ENCODE results near the gene GRAMD4.

GRAMD4 gene

GRCh38 chr22:46699091-46699490 is 78.9 kb downstream of the GRAMD4 start:
- in situ Hi-C loops (cut with HindIII; ENCODE audit: low pct_ligation_motif_present, low sequenced_read_pairs), result no loop called here
- no peak overlapping the region for H3K27ac ChIP-seq
- peaks cover 68% of the 10 kb centered on the region for H3K36me3 ChIP-seq (replicated peaks)
- H3K27me3 ChIP-seq (replicated peaks), result no peaks in the 10 kb centered on the region
- H3K4me3 ChIP-seq (ENCODE audit: low read depth, low read length), result no peak overlapping the region
- TF ChIP-seq CTCF (IDR thresholded peaks at IDR 0.05; ENCODE audit: low read depth, low read length, missing control alignments), result no peak
- no peak for DNase-seq

GRCh38 chr22:46701262-46701661 is 81.1 kb downstream of the GRAMD4 start:
- H3K36me3 ChIP-seq (replicated peaks), result peaks cover 55% of the 10 kb centered on the region

GRCh38 chr22:46703171-46703995 is 83.2 kb downstream of the GRAMD4 start:
- Histone ChIP-seq H3K4me3 (ENCODE audit: low read depth, low read length) (no peak overlapping the region), H3K36me3 (replicated peaks) (peaks cover 52% of the 10 kb centered on the region), H3K27ac (no peak overlapping the region), H3K27me3 (replicated peaks) (no peaks in the 10 kb centered on the region)
- in situ Hi-C loops (cut with HindIII; ENCODE audit: low pct_ligation_motif_present, low sequenced_read_pairs), result no loop called here
- TF ChIP-seq CTCF (IDR thresholded peaks at IDR 0.05; ENCODE audit: low read depth, low read length, missing control alignments), result no peak
- DNase-seq, result no peak

More at GRCh38 chr22:46701262-46701661, 81.1 kb downstream of the GRAMD4 start:
- H3K4me3 ChIP-seq (ENCODE audit: low read depth, low read length), result no peak overlapping the region
- DNase-seq, result no peak
- H3K27me3 ChIP-seq (replicated peaks), result no peaks in the 10 kb centered on the region
- in situ Hi-C loops (cut with HindIII; ENCODE audit: low pct_ligation_motif_present, low sequenced_read_pairs), result no loop called here
- TF ChIP-seq CTCF (IDR thresholded peaks at IDR 0.05; ENCODE audit: low read depth, low read length, missing control alignments), result no peak
- no peak overlapping the region for H3K27ac ChIP-seq

GRCh38 chr22:46703996-46704370 is 83.8 kb downstream of the GRAMD4 start:
- no peak for DNase-seq
- H3K27me3 ChIP-seq (replicated peaks), result no peaks in the 10 kb centered on the region
- peaks cover 54% of the 10 kb centered on the region for H3K36me3 ChIP-seq (replicated peaks)
- H3K4me3 ChIP-seq (ENCODE audit: low read depth, low read length), result no peak overlapping the region
- H3K27ac ChIP-seq, result no peak overlapping the region
- in situ Hi-C loops (cut with HindIII; ENCODE audit: low pct_ligation_motif_present, low sequenced_read_pairs), result no loop called here
- TF ChIP-seq CTCF (IDR thresholded peaks at IDR 0.05; ENCODE audit: low read depth, low read length, missing control alignments), result no peak

- Histone ChIP-seq H3K36me3 (replicated peaks) (peaks cover 46% of the 10 kb centered on the region), H3K27ac (no peak overlapping the region), H3K27me3 (replicated peaks) (no peaks in the 10 kb centered on the region), H3K4me3 (ENCODE audit: low read depth, low read length) (no peak overlapping the region)
- TF ChIP-seq CTCF (IDR thresholded peaks at IDR 0.05; ENCODE audit: low read depth, low read length, missing control alignments), result no peak
- DNase-seq, result no peak
- in situ Hi-C loops (cut with HindIII; ENCODE audit: low pct_ligation_motif_present, low sequenced_read_pairs), result no loop called here
Measured at GRCh38 chr22:46706060-46706459, 85.9 kb downstream of the GRAMD4 start.

- no peak for DNase-seq
- H3K4me3 ChIP-seq (ENCODE audit: low read depth, low read length), result no peak overlapping the region
- peaks cover 47% of the 10 kb centered on the region for H3K36me3 ChIP-seq (replicated peaks)
- no peaks in the 10 kb centered on the region for H3K27me3 ChIP-seq (replicated peaks)
- in situ Hi-C loops (cut with HindIII; ENCODE audit: low pct_ligation_motif_present, low sequenced_read_pairs), result no loop called here
- H3K27ac ChIP-seq, result no peak overlapping the region
- TF ChIP-seq CTCF (IDR thresholded peaks at IDR 0.05; ENCODE audit: low read depth, low read length, missing control alignments), result no peak
Measured at GRCh38 chr22:46707305-46707704, 87.1 kb downstream of the GRAMD4 start.

Data from brain microvascular endothelial cell (primary cell).